ENCODE results near the gene ERN2.

GRCh38 chr16:23734176-23734893 is 21.3 kb upstream of the ERN2 start:
- no peak for TF ChIP-seq CTCF (IDR thresholded peaks at IDR 0.05 in 2 of 3, conservative IDR thresholded peaks at IDR 0.05 in 1 of 3; ENCODE audit: borderline replicate concordance in 1 of 3, insufficient read depth in 1 of 3, low read depth in 2 of 3, low read length in 2 of 3)
- TF ChIP-seq EGR1 (IDR thresholded peaks at IDR 0.05; ENCODE audit: low read depth) = no peak
- no peak for TF ChIP-seq POLR2A (IDR thresholded peaks at IDR 0.05; ENCODE audit: borderline replicate concordance, extremely low read depth, insufficient read depth, insufficient read length)
- TF ChIP-seq RAD21 (IDR thresholded peaks at IDR 0.05; ENCODE audit: low read depth) = no peak
- no peak for TF ChIP-seq YY1 (IDR thresholded peaks at IDR 0.05; ENCODE audit: extremely low read depth, insufficient replicate concordance, low read depth, low read length)
- no peak for TF ChIP-seq ZFX (IDR thresholded peaks at IDR 0.05)
- TF ChIP-seq, protein P1, sequence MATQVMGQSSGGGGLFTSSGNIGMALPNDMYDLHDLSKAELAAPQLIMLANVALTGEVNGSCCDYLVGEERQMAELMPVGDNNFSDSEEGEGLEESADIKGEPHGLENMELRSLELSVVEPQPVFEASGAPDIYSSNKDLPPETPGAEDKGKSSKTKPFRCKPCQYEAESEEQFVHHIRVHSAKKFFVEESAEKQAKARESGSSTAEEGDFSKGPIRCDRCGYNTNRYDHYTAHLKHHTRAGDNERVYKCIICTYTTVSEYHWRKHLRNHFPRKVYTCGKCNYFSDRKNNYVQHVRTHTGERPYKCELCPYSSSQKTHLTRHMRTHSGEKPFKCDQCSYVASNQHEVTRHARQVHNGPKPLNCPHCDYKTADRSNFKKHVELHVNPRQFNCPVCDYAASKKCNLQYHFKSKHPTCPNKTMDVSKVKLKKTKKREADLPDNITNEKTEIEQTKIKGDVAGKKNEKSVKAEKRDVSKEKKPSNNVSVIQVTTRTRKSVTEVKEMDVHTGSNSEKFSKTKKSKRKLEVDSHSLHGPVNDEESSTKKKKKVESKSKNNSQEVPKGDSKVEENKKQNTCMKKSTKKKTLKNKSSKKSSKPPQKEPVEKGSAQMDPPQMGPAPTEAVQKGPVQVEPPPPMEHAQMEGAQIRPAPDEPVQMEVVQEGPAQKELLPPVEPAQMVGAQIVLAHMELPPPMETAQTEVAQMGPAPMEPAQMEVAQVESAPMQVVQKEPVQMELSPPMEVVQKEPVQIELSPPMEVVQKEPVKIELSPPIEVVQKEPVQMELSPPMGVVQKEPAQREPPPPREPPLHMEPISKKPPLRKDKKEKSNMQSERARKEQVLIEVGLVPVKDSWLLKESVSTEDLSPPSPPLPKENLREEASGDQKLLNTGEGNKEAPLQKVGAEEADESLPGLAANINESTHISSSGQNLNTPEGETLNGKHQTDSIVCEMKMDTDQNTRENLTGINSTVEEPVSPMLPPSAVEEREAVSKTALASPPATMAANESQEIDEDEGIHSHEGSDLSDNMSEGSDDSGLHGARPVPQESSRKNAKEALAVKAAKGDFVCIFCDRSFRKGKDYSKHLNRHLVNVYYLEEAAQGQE (IDR thresholded peaks at IDR 0.05; ENCODE audit: low read depth) = no peak
- TF ChIP-seq CEBPB (IDR thresholded peaks at IDR 0.05; ENCODE audit: low read depth) = no peak
- no peak for TF ChIP-seq EZH2phosphoT487 (IDR thresholded peaks at IDR 0.05; ENCODE audit: borderline replicate concordance)
- no peak for TF ChIP-seq EZH2 (IDR thresholded peaks at IDR 0.05)
- no peak for TF ChIP-seq ZNF274 (IDR thresholded peaks at IDR 0.05; ENCODE audit: low read depth, low read length)
- TF ChIP-seq, protein P2, sequence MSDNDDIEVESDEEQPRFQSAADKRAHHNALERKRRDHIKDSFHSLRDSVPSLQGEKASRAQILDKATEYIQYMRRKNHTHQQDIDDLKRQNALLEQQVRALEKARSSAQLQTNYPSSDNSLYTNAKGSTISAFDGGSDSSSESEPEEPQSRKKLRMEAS (IDR thresholded peaks at IDR 0.05) = no peak
- TF ChIP-seq ATF3 (IDR thresholded peaks at IDR 0.05) = no peak
- TF ChIP-seq, protein P3, sequence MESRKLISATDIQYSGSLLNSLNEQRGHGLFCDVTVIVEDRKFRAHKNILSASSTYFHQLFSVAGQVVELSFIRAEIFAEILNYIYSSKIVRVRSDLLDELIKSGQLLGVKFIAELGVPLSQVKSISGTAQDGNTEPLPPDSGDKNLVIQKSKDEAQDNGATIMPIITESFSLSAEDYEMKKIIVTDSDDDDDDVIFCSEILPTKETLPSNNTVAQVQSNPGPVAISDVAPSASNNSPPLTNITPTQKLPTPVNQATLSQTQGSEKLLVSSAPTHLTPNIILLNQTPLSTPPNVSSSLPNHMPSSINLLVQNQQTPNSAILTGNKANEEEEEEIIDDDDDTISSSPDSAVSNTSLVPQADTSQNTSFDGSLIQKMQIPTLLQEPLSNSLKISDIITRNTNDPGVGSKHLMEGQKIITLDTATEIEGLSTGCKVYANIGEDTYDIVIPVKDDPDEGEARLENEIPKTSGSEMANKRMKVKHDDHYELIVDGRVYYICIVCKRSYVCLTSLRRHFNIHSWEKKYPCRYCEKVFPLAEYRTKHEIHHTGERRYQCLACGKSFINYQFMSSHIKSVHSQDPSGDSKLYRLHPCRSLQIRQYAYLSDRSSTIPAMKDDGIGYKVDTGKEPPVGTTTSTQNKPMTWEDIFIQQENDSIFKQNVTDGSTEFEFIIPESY (IDR thresholded peaks at IDR 0.05; ENCODE audit: extremely low read depth, insufficient replicate concordance, low read length) = no peak
